ENCODE data around the gene PLXNA3. TPM values are rescaled to one million over a fixed set of nuclear protein-coding genes. Genes with fewer than 3 reads are reported as not detected.

Gene PLXNA3
- polyA plus RNA-seq, 1 of the 3 experiments (the other 2 are of a cell fraction), result 33.2 TPM

- TF ChIP-seq ELF1 (IDR thresholded peaks at IDR 0.05), result no peak
- TF ChIP-seq EZH2phosphoT487 (IDR thresholded peaks at IDR 0.05; ENCODE audit: borderline replicate concordance, low read depth), result no peak
- no peak for TF ChIP-seq TEAD4 (IDR thresholded peaks at IDR 0.05; ENCODE audit: borderline replicate concordance, insufficient read depth)
- TF ChIP-seq POLR2AphosphoS5 (IDR thresholded peaks at IDR 0.05; ENCODE audit: low read depth, low read length), result 0 out of 2 replicates have a peak, but pooled peaks have one; percentile 20
- TF ChIP-seq, protein P1, sequence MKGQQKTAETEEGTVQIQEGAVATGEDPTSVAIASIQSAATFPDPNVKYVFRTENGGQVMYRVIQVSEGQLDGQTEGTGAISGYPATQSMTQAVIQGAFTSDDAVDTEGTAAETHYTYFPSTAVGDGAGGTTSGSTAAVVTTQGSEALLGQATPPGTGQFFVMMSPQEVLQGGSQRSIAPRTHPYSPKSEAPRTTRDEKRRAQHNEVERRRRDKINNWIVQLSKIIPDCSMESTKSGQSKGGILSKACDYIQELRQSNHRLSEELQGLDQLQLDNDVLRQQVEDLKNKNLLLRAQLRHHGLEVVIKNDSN (IDR thresholded peaks at IDR 0.05; ENCODE audit: borderline replicate concordance, low read depth), result peak; percentile 21; the same call in 1 of the 2 replicates
- TF ChIP-seq REST (IDR thresholded peaks at IDR 0.05; ENCODE audit: low read depth, low read length), result no peak
- TF ChIP-seq CHD2 (IDR thresholded peaks at IDR 0.05; ENCODE audit: low read length, partially characterized antibody), result peak; percentile 8
- peak; percentile 95 for TF ChIP-seq MAX (IDR thresholded peaks at IDR 0.05; ENCODE audit: low read depth)
- no peak for TF ChIP-seq MEF2A (IDR thresholded peaks at IDR 0.05; ENCODE audit: borderline replicate concordance, low read depth)
- no peak for TF ChIP-seq IRF3 (IDR thresholded peaks at IDR 0.05; ENCODE audit: low read depth, low read length)
- TF ChIP-seq GATA2 (CRISPR knock-in tag; IDR thresholded peaks at IDR 0.05), result no peak
- no peak for TF ChIP-seq JUND (IDR thresholded peaks at IDR 0.05)
- no peak for TF ChIP-seq RCOR1 (IDR thresholded peaks at IDR 0.05; ENCODE audit: low read length)
- TF ChIP-seq, protein P2, sequence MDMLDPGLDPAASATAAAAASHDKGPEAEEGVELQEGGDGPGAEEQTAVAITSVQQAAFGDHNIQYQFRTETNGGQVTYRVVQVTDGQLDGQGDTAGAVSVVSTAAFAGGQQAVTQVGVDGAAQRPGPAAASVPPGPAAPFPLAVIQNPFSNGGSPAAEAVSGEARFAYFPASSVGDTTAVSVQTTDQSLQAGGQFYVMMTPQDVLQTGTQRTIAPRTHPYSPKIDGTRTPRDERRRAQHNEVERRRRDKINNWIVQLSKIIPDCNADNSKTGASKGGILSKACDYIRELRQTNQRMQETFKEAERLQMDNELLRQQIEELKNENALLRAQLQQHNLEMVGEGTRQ (IDR thresholded peaks at IDR 0.05; ENCODE audit: borderline replicate concordance, low read depth, low read length), result no peak
- TF ChIP-seq TAF1 (IDR thresholded peaks at IDR 0.05; ENCODE audit: borderline replicate concordance, low read depth, low read length), result no peak
- no peak for TF ChIP-seq SIN3A (IDR thresholded peaks at IDR 0.05; ENCODE audit: borderline replicate concordance, low read depth, low read length)
- TF ChIP-seq EP300 (IDR thresholded peaks at IDR 0.05; ENCODE audit: borderline replicate concordance in 1 of 2, low read depth in 1 of 2, low read length in 1 of 2), result no peak
- no peak for TF ChIP-seq GABPA (IDR thresholded peaks at IDR 0.05; ENCODE audit: low read depth)
- peak; percentile 85 for TF ChIP-seq NRF1 (IDR thresholded peaks at IDR 0.05; ENCODE audit: low read depth, low read length)
Measured at GRCh38 chrX:154478728-154479622, 20.9 kb downstream of the PLXNA3 start, which contains the start of gene LAGE3 (continued).

All from SK-N-SH (cell line).